Small intestine (tissue), 7 donors: ENCODE measurements around the gene ARPP19. TPM values are rescaled to one million over a fixed set of nuclear protein-coding genes. Genes with fewer than 3 reads are reported as not detected.

ENCODE experiments used
- DNase-seq, 2 donors: peaks; one replicate each; pipeline versions ENCODE4 v3.0.0 to v3.0.0-alpha.2; 2013
- FAIRE-seq: peaks from 2 replicates; lab custom pipeline; 2012; peaks lifted over from hg19 to GRCh38; lab: Jason Lieb, UNC
- H3K27ac ChIP-seq, 3 donors: one replicate each; pipeline ENCODE4 v1.5.1; 2013; ENCODE audit warnings: low read length in 2 of 3, mild to moderate bottlenecking in 2 of 3, control low read depth in 1 of 3, inconsistent platforms in 1 of 3, low read depth in 1 of 3, moderate library complexity in 1 of 3
- H3K27me3 ChIP-seq, 3 donors: one replicate each; pipeline ENCODE4 v1.6.1; 2013; ENCODE audit warnings: low read length in 3 of 3, inconsistent platforms in 1 of 3; ENCODE audit not compliant: control insufficient read depth in 3 of 3, insufficient read depth in 3 of 3
- H3K36me3 ChIP-seq, 3 donors: one replicate each; pipeline ENCODE4 v1.6.1; 2013; ENCODE audit warnings: low read length in 3 of 3, inconsistent platforms in 1 of 3, low read depth in 1 of 3, mild to moderate bottlenecking in 1 of 3, moderate library complexity in 1 of 3; ENCODE audit not compliant: control insufficient read depth in 3 of 3, insufficient read depth in 2 of 3
- H3K4me1 ChIP-seq, 3 donors: one replicate each; pipeline ENCODE4 v1.6.1; 2013; ENCODE audit warnings: low read length in 2 of 3, inconsistent platforms in 1 of 3, low read depth in 1 of 3, mild to moderate bottlenecking in 1 of 3, moderate library complexity in 1 of 3; ENCODE audit not compliant: control insufficient read depth in 3 of 3, insufficient read depth in 2 of 3
- H3K4me3 ChIP-seq, 3 donors: one replicate each; pipeline ENCODE4 v1.5.1; 2013; ENCODE audit warnings: low read length in 3 of 3, control low read depth in 1 of 3, inconsistent platforms in 1 of 3, low read depth in 1 of 3, mild to moderate bottlenecking in 1 of 3, moderate library complexity in 1 of 3
- H3K9me3 ChIP-seq, 2 donors: one replicate each; pipeline ENCODE4 v1.6.1; 2013; ENCODE audit warnings: low read depth in 1 of 2, low read length in 1 of 2; ENCODE audit not compliant: control insufficient read depth in 2 of 2, insufficient read depth in 1 of 2
- WGBS, 3 donors: extraction: QIAGEN DNeasy Blood & Tissue Kit; methylation state at CpG; one replicate each; pipeline ENCODE4 v1.1.7; 2013; 5-methylcytosine and 5-hydroxymethylcytosine counted together
- polyA plus RNA-seq, 4 donors: library from polyadenylated mRNA; stranded (reverse) in 3 of 4; unstranded in 1 of 4; fragments of 200-250 nt in 3 of 4; fragments of 120-200 nt in 1 of 4; gene quantifications; one replicate each; pipeline versions ENCODE4 v1.2.1 to v1.2.3, GENCODE V29; 2013
- donor health status: healthy with polysubstance abuse.
- donor health status: control.
- donor health status: control.
- donor health status: Bipolar disorder and iron deficiency.
- donor health status: healthy.

Gene ARPP19
- polyA plus RNA-seq, 4 donors: 26.4 to 57.1 (median 29.1) TPM

DNA sequence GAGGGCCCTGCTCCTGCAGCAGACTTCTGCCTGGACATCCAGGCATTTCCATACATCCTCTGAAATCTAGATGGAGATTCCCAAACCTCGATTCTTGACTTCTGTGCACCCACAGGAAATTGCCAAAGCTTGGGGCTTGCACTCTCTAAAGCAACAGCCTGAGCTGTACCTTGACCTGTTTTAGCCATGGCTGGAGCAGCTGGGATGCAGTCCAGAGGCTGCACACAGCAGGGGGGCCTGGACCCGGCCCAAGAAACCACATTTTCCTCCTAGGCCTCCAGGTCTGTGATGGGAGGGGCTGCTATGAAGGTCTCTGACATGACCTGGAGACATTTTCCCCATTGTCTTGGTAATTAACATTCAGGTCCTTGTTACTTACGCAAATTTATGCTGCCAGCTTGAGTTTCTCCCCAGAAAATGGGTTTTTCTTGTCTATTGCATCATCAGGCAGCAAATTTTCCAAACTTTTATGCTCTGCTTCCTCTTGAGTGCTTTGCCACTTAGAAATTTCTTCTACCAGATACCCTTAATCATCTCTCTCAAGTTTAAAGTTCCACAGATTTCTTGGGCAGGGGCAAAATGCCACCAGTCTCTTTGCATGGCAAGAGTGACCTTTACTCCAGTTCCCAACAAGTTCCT is 28.3 kb downstream of the ARPP19 start:
- no peak for FAIRE-seq

DNA sequence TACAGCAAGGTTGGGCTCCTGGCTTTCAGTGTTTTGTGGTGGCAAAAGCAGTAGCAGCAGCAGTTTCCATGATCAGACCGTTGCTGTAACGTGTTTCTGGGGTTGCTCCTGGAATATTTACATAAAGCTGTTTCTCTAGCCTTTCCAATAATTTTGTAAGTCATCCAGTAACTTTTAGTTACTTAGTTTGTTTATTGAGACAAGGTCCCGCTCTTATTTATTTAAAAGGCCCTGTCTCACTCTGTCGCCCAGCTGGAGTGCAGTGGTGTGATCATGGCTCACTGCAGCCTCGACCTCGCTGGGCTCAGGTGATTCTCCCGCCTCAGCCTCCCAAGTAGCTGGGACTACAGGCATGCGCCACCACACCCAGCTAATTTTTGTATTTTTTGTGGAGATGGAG is 31.4 kb downstream of the ARPP19 start:
- no peak for DNase-seq
- FAIRE-seq: no peak
- Histone ChIP-seq H3K27ac (no peak overlapping the region), H3K27me3 (peaks cover 0 to 15% (median 2%) of the 10 kb centered on the region in 3 donors), H3K36me3 (no peaks in the 10 kb centered on the region), H3K4me3 (no peak overlapping the region), H3K4me1 (no peaks in the 10 kb centered on the region), H3K9me3 (peaks cover 0 to 8% of the 10 kb centered on the region in 2 donors)
- 83 to 89% (median 87%) methylated on average over 8 of the region's 8 CpGs for WGBS, 3 donors

More for the DNA sequence above, 28.3 kb downstream of the ARPP19 start:
- Histone ChIP-seq H3K4me3 (no peak overlapping the region), H3K27ac (no peak overlapping the region), H3K36me3 (no peaks in the 10 kb centered on the region), H3K27me3 (peaks cover 0 to 2% (median 0%) of the 10 kb centered on the region in 3 donors), H3K9me3 (peaks cover 0 to 16% of the 10 kb centered on the region in 2 donors), H3K4me1 (no peaks in the 10 kb centered on the region)
- no peak for DNase-seq
- 59 to 82% (median 73%) methylated on average over 3 of the region's 3 CpGs for WGBS, 3 donors

DNA sequence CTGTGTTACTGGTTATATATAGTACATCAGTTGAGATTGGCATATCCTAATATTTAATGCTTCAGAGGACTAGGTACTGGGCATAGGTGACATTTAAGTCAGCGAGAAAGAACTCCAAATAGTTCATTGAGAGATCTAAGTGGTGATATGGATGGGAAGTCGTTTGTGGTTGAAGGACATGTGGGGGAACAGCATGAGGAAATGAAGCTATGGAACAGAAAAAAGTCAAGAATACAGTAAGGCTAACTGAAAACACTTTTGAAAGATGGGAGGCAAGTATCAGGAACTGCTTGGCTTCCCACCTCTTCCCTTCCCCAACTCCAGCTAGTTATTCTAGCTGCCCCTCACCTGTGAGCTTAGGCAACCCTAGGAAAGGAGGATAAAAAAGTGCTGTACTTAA is 36.4 kb downstream of the ARPP19 start:
- Histone ChIP-seq H3K4me1 (peaks cover 0 to 9% (median 0%) of the 10 kb centered on the region in 3 donors), H3K36me3 (no peaks in the 10 kb centered on the region), H3K9me3 (no peaks in the 10 kb centered on the region), H3K27me3 (peaks cover 0 to 55% (median 6%) of the 10 kb centered on the region in 3 donors), H3K4me3 (no peak overlapping the region), H3K27ac (no peak overlapping the region)
- WGBS, 3 donors: 44 to 51% (median 50%) methylated on average over 2 of the region's 2 CpGs
- FAIRE-seq (no peak), DNase-seq (no peak)

DNA sequence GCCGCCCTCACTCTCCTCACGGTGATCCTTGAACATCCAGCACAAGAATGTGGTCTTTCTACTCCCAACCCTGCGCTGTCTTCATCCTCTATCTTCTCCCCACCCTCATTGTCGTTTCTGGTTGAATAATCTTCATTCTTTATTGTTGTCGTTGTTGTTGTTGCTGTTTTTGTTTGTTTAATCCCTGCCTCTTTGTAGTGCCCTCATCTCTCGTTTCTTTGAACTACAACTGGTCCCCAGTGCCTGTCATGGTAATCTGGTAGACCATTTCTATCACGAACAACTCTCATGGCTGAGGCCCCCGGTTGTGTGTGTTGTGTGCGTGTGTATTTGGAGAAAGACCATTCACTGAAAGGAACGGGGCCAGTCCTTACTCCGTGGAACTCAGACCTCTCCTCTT is 38.9 kb downstream of the ARPP19 start:
- no peak overlapping the region for H3K4me3 ChIP-seq
- H3K9me3 ChIP-seq: no peaks in the 10 kb centered on the region
- no peaks in the 10 kb centered on the region for H3K36me3 ChIP-seq
- H3K27me3 ChIP-seq: peaks cover 0 to 55% (median 6%) of the 10 kb centered on the region in 3 donors
- H3K4me1 ChIP-seq: peaks cover 0 to 9% (median 0%) of the 10 kb centered on the region in 3 donors
- DNase-seq: no peak
- H3K27ac ChIP-seq: no peak overlapping the region
- 21 to 33% (median 31%) methylated on average over 11 of the region's 11 CpGs for WGBS, 3 donors
- no peak for FAIRE-seq

DNA sequence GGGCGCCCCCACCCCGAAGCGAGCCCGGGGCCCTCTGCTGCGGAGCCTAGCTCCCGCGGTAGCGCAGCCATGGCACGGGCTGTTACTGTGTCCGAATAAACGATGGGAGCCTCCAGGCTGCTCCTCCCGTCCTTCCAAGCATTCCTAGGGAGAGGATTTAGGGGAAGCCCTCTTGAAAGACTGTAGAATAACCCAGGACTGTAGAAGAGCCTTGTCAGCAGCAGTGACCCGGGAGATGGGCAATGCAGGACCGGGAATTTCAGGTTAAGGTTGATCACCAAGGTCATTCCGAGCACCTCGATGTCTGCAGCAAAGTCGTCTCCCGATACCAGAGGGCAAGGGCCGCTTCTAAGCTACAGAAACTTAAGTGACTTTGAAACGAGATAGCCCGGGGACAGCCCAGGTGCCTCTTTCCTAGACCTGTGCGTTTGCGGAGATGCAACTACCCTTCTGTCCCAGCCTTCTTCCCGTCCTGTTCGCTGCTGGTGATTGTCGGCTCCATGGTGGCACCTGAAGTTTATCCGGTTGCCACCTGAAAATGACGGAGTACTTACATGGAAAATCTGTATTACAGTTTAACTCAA is 39.4 kb downstream of the ARPP19 start:
- WGBS, 3 donors: 1 to 3% (median 2%) methylated on average over 27 to 28 of the region's 28 CpGs
- DNase-seq: peak; percentile 40 to 50
- H3K27me3 ChIP-seq: peaks cover 0 to 51% (median 5%) of the 10 kb centered on the region in 3 donors
- H3K9me3 ChIP-seq: no peaks in the 10 kb centered on the region
- H3K36me3 ChIP-seq: no peaks in the 10 kb centered on the region
- peak overlapping the region in 1 of 3 donors; percentile 71 for H3K27ac ChIP-seq
- H3K4me3 ChIP-seq: peak overlapping the region; percentile 34 to 73 (median 61)
- no peak for FAIRE-seq
- peaks cover 0 to 9% (median 0%) of the 10 kb centered on the region in 3 donors for H3K4me1 ChIP-seq

DNA sequence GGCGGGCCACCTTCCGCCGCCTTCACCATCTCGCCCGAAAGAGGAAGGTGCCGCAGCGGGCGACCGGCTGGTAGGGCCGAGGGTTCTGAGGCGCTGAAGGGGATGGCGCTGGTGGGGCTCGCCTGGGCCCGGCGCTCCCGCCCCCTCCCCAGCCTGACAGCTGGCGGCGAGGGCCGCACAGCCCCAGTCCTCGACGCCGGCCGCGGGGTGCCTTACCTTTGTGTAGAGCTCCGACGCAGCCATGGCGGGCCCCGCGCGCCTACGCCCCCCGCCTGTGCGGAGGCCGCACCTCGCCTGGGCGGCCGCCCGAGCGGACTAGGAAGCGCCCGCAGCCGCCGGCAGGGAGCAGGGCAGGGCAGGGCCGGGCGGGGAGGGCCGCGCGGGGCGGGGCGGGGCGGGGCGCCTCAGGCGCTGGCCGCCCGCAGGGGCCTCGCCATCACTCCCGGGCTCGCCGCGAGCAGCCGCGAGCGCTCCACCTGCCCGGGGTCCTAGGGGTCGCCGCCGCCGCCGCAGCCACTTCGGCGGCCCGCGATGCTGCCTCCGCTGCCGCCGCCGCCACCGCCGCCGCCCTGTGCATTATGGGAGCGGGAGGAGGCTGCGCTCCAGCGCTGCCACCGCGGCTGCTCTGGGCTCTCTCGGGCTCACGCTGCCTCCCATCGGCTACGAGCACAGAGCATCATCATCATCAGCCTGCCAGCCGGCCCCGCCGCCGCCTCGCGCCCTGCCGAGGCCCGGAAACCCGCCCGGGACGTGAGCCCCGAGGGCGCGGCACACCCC is 40.1 kb downstream of the ARPP19 start, which contains the start of gene MYO5A:
TSS of gene MYO5A (minus strand) at position 317 of the 777 bp plus-strand sequence. CDS start at position 243, 74 bp downstream.
- 0 to 1% (median 1%) methylated on average over 51 to 103 of the region's 103 CpGs for WGBS, 3 donors
- no peak for FAIRE-seq
- no peaks in the 10 kb centered on the region for H3K9me3 ChIP-seq
- peaks cover 0 to 9% (median 0%) of the 10 kb centered on the region in 3 donors for H3K4me1 ChIP-seq
- H3K27me3 ChIP-seq: peaks cover 0 to 46% (median 4%) of the 10 kb centered on the region in 3 donors
- peak within 1 kb of the TSS; percentile 38 to 73 (median 61) for H3K4me3 ChIP-seq
- no peaks in the 10 kb centered on the region for H3K36me3 ChIP-seq
- DNase-seq: peak; percentile 57 to 79
- H3K27ac ChIP-seq: peak within 1 kb of the TSS in 2 of 3 donors; percentile 55 to 79

DNA sequence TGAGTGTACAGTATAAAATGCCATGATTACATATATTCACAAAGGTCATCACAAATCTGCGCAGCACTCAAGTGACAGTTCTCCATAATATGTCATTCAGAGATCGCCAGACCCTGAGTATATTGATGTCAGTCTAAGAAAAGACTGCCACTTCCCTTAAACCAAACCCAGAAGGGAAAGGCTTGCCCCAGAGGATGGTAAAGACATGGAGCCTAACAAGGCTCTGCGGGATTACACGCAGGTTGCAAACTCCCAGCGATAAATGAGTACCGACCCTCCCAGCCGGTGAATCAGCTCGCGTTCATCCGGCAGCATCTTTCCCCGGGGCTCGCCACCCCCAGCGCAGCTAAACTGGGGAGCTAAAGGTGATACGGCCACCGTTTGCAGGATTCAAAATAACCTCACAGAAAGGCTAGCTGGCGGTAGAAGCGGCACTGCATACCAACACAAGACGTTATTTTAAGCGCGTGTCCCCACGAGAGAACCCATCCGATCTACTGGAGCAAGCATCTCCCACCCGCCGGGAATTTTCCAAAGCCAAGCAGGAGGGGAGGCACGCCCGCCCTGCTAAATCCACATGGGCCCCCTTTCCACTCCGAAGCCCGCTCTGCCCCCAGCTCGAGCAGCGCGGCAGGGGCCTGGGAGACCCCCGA is 40.8 kb downstream of the ARPP19 start:
- FAIRE-seq: no peak
- Histone ChIP-seq H3K36me3 (no peaks in the 10 kb centered on the region), H3K9me3 (no peaks in the 10 kb centered on the region), H3K27me3 (peaks cover 0 to 48% (median 4%) of the 10 kb centered on the region in 3 donors), H3K4me1 (peaks cover 0 to 9% (median 0%) of the 10 kb centered on the region in 3 donors), H3K4me3 (peak overlapping the region; percentile 38 to 73 (median 61)), H3K27ac (peak overlapping the region in 2 of 3 donors; percentile 55 to 79)
- peak in 1 of 2 donors; percentile 9 for DNase-seq
- WGBS, 3 donors: 3 to 6% (median 5%) methylated on average over 29 to 32 of the region's 32 CpGs
